ENCODE results near the gene BICRA. TPM values are rescaled to one million over a fixed set of nuclear protein-coding genes. Genes with fewer than 3 reads are reported as not detected.
"Not testable (repeated sequence)": the region's sequence is repeated elsewhere in the genome, so short reads cannot be mapped to it uniquely, and the experiment has no call there.

BICRA gene
- total RNA-seq, 1 experiment from 2014 or later = 23.1 TPM

DNA sequence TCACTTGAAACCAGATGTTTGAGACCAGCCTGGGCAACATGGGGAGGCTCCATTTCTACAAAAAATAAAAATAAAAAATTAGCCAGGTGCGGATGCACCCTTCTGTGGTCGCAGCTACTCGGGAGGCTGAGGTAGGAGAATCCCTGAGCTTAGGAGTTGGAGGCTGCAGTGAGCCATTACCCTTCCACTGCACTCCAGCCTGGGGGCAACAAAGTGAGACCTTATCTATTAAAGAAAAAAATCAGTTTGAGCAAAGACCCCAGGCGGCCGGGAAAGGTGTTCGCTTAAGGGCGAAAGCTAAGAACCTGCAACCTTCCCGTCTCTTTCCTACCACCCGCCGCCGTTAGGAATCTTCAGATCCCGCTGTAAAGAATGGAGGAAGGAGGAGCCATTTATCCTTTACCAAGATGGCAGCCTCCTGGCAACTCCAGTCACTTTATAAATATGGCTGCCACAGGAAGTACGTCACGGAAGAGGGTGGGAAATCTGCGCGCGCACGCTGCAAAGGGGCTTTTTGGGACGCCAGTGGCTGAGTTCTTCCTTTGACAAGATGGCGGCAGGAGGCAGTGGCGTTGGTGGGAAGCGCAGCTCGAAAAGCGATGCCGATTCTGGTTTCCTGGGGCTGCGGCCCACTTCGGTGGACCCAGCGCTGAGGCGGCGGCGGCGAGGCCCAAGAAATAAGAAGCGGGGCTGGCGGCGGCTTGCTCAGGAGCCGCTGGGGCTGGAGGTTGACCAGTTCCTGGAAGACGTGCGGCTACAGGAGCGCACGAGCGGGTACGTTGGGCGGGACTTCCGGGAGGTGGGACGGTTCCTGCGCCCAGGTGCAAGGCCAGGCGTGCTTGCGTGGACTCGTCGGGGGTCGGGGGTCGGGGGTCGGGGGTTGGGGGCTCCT lies 136.3 kb downstream of the BICRA start, which contains the start of gene NOP53:
Gene NOP53 (plus strand): TSS at position 537 of the 892 bp plus-strand sequence. CDS start 14 bp downstream, at position 551.
- Histone ChIP-seq H3K4me1 (ENCODE audit: insufficient read depth, low read length, poor library complexity, severe bottlenecking) (peaks cover 14% of the 10 kb centered on the region), H3K4me3 (ENCODE audit: low read depth, low read length, poor library complexity, severe bottlenecking) (peak within 1 kb of the TSS; percentile 79), H3K9me3 (ENCODE audit: low read depth, low read length, poor library complexity, severe bottlenecking) (no peaks in the 10 kb centered on the region), H3K36me3 (ENCODE audit: insufficient read depth, low read length, poor library complexity, severe bottlenecking) (peaks cover 32% of the 10 kb centered on the region), H3K27me3 (replicated peaks; ENCODE audit: insufficient read depth, low read depth, low read length, poor library complexity) (no peaks in the 10 kb centered on the region), H3K27ac (ENCODE audit: low read depth, low read length, poor library complexity, severe bottlenecking) (peak within 1 kb of the TSS; percentile 95)
- CTCF ChIA-PET = interaction anchor here (0.6 kb wide), 1 partner anchor 50 kb away, joined by 4 read pairs; no protein-coding TSS in a partner anchor
- intact Hi-C loops (cut with micrococcal nuclease; ENCODE audit: unreplicated experiment) = no loop called here
- TF ChIP-seq CTCF (conservative IDR thresholded peaks at IDR 0.05; ENCODE audit: low read depth, low read length) = no peak
- TF ChIP-seq EZH2 (IDR thresholded peaks at IDR 0.05; ENCODE audit: borderline replicate concordance, low read depth, low read length, poor library complexity, severe bottlenecking) = no peak
- TSS peak; percentile 81 for BruUV-seq (replicated peaks)
- DNase-seq (ENCODE audit: low spot score) = peak; percentile 96
- POLR2A ChIA-PET (ENCODE audit: low non-redundant PET) = interaction anchor here (0.7 to 0.8 kb wide), 2 partner anchors 19 to 122 kb away, joined by 3 read pairs; no protein-coding TSS in a partner anchor

DNA sequence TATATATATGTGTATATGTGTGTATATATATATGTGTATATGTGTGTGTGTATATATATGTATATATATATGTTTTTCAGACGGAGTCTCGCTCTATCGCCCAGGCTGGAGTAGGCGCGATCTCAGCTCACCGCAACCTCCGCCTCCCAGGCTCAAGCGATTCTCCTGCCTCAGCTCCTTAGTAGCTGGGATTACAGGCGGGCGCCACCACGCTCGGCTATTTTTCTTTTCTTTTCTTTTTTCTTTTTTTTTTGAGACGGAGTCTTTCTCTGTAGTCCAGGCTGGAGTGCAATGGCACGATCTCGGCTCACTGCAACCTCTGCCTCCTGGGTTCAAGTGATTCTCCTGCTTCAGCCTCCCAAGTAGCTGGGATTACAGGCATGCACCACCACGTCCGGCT lies 137.2 kb downstream of the BICRA start:
- DNase-seq (ENCODE audit: low spot score); CTCF ChIA-PET; intact Hi-C loops (cut with micrococcal nuclease; ENCODE audit: unreplicated experiment); POLR2A ChIA-PET (ENCODE audit: low non-redundant PET); H3K9me3 ChIP-seq (ENCODE audit: low read depth, low read length, poor library complexity, severe bottlenecking); H3K27me3 ChIP-seq (replicated peaks; ENCODE audit: insufficient read depth, low read depth, low read length, poor library complexity): not testable (repeated sequence)
- peak overlapping the region; percentile 95 for H3K27ac ChIP-seq (ENCODE audit: low read depth, low read length, poor library complexity, severe bottlenecking)
- peak overlapping the region; percentile 79 for H3K4me3 ChIP-seq (ENCODE audit: low read depth, low read length, poor library complexity, severe bottlenecking)
- peaks cover 14% of the 10 kb centered on the region for H3K4me1 ChIP-seq (ENCODE audit: insufficient read depth, low read length, poor library complexity, severe bottlenecking)
- H3K36me3 ChIP-seq (ENCODE audit: insufficient read depth, low read length, poor library complexity, severe bottlenecking) = peaks cover 41% of the 10 kb centered on the region
- BruUV-seq (replicated peaks) = TSS peak; percentile 76

- BruUV-seq (replicated peaks) = no TSS peak
- Histone ChIP-seq H3K27ac (ENCODE audit: low read depth, low read length, poor library complexity, severe bottlenecking) (no peak overlapping the region), H3K9me3 (ENCODE audit: low read depth, low read length, poor library complexity, severe bottlenecking) (no peaks in the 10 kb centered on the region), H3K27me3 (replicated peaks; ENCODE audit: insufficient read depth, low read depth, low read length, poor library complexity) (no peaks in the 10 kb centered on the region), H3K4me1 (ENCODE audit: insufficient read depth, low read length, poor library complexity, severe bottlenecking) (peaks cover 6% of the 10 kb centered on the region), H3K4me3 (ENCODE audit: low read depth, low read length, poor library complexity, severe bottlenecking) (no peak overlapping the region), H3K36me3 (ENCODE audit: insufficient read depth, low read length, poor library complexity, severe bottlenecking) (peaks cover 68% of the 10 kb centered on the region)
- no peak for TF ChIP-seq CTCF (conservative IDR thresholded peaks at IDR 0.05; ENCODE audit: low read depth, low read length)
- no peak for TF ChIP-seq EZH2 (IDR thresholded peaks at IDR 0.05; ENCODE audit: borderline replicate concordance, low read depth, low read length, poor library complexity, severe bottlenecking)
- DNase-seq (ENCODE audit: low spot score) = no peak
- CTCF ChIA-PET = no interaction called here
- intact Hi-C loops (cut with micrococcal nuclease; ENCODE audit: unreplicated experiment) = no loop called here
- POLR2A ChIA-PET (ENCODE audit: low non-redundant PET) = no interaction called here
Observed at GRCh38 chr19:47749326-47749725, 140.4 kb downstream of the BICRA start.
